DND-41 (cell line): ENCODE measurements around the gene TSEN15.
A peak's percentile ranks its signal among the peaks of the same experiment; 100 is the strongest.

Source experiments
- ATAC-seq: fragments of 200-7000 bp; cut with Tn5 transposase; 3 replicates; pipeline ENCODE4 v1.9.1; 2021; ENCODE audit warnings: low read depth; ENCODE audit not compliant: insufficient read depth
- DNase-seq: peaks from one replicate; pipeline ENCODE4 v3.0.0-alpha.2; 2020
- H2AFZ ChIP-seq: 2 replicates; pipeline ENCODE4 v1.6.0; 2012; ENCODE audit warnings: low read depth, low read length
- H3K27ac ChIP-seq: 2 replicates; pipeline ENCODE4 v1.5.1; 2012; ENCODE audit warnings: low read length, inconsistent platforms
- H3K27me3 ChIP-seq: fragments of 200-600 bp; sonication (generic); 2 replicates; pipeline ENCODE4 v1.6.0; 2012; ENCODE audit warnings: low read length, mild to moderate bottlenecking, inconsistent platforms; ENCODE audit not compliant: insufficient read depth, poor library complexity
- H3K36me3 ChIP-seq: 2 replicates; pipeline ENCODE4 v1.5.1; 2012; ENCODE audit warnings: low read length, inconsistent platforms; ENCODE audit not compliant: insufficient read depth
- H3K4me1 ChIP-seq: 2 replicates; pipeline ENCODE4 v1.5.1; 2012; ENCODE audit warnings: mild to moderate bottlenecking, low read length; ENCODE audit not compliant: insufficient read depth
- H3K4me2 ChIP-seq: 2 replicates; pipeline ENCODE4 v1.6.0; 2012; ENCODE audit warnings: mild to moderate bottlenecking, moderate library complexity, low read length, inconsistent platforms; ENCODE audit not compliant: insufficient read depth
- H3K4me3 ChIP-seq, 2 experiments: fragments of 200-600 bp in 1 of 2; shearing (Covaris generic) in 1 of 2; 2 replicates each; pipeline ENCODE4 v1.5.1; 2012 to 2016; ENCODE audit warnings: inconsistent platforms in 2 of 2, low read length in 2 of 2, mild to moderate bottlenecking in 2 of 2, low read depth in 1 of 2, moderate library complexity in 1 of 2
- H3K79me2 ChIP-seq: 2 replicates; pipeline ENCODE4 v1.6.0; 2012; ENCODE audit warnings: low read length, inconsistent platforms; ENCODE audit not compliant: insufficient read depth
- H3K9ac ChIP-seq: 2 replicates; pipeline ENCODE4 v1.6.0; 2012; ENCODE audit warnings: low read depth, mild to moderate bottlenecking, inconsistent platforms, low read length, moderate library complexity
- H3K9me3 ChIP-seq: 2 replicates; pipeline ENCODE4 v1.5.1; 2012; ENCODE audit warnings: low read length, moderate library complexity, mild to moderate bottlenecking, inconsistent platforms; ENCODE audit not compliant: insufficient read depth, severe bottlenecking
- H4K20me1 ChIP-seq: 2 replicates; pipeline ENCODE4 v1.6.0; 2012; ENCODE audit warnings: low read length; ENCODE audit not compliant: insufficient read depth
- EZH2 ChIP-seq: IDR thresholded peaks from 3 replicates; pipeline ENCODE4 v1.6.1; 2012; ENCODE audit warnings: borderline replicate concordance, low read depth, mild to moderate bottlenecking, moderate library complexity, low read length, inconsistent platforms; ENCODE audit not compliant: severe bottlenecking
- TF ChIP-seq, protein P1 (sequence below): IDR thresholded peaks from 2 replicates; pipeline ENCODE4 v1.5.1; 2012; ENCODE audit warnings: borderline replicate concordance, low read length, moderate library complexity, mild to moderate bottlenecking; ENCODE audit not compliant: poor library complexity, severe bottlenecking; ENCODE audit errors: extremely low read depth

TSEN15 gene

DNA sequence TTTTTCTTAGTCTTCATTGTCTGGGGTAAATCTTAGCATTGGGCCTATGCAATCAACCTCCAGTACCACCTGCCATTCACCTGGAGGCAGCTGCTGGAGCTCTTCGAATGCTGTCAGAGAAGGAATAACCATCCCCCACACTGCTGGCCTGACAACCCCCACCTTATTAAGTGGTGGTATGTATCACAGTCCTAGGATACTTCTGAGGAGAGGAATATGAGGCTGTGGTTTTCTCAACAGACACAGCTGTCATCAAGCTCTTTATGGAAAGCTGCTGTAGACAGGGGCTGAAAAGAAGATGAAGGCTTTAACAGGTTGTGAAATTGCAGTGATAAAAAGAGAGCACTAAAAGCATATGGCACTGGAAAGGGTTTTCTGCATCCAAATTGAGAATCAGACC lies 61.7 kb downstream of the TSEN15 start:
- peak; percentile 21 for DNase-seq
- no peaks in the 10 kb centered on the region for H3K9me3 ChIP-seq
- H3K27me3 ChIP-seq, result no peaks in the 10 kb centered on the region
- no peaks in the 10 kb centered on the region for H4K20me1 ChIP-seq
- H3K79me2 ChIP-seq, result no peaks in the 10 kb centered on the region
- no peak overlapping the region for H2AFZ ChIP-seq
- H3K9ac ChIP-seq, result no peak overlapping the region
- no peak overlapping the region for H3K4me2 ChIP-seq
- no peak for TF ChIP-seq EZH2
- TF ChIP-seq, protein P1, sequence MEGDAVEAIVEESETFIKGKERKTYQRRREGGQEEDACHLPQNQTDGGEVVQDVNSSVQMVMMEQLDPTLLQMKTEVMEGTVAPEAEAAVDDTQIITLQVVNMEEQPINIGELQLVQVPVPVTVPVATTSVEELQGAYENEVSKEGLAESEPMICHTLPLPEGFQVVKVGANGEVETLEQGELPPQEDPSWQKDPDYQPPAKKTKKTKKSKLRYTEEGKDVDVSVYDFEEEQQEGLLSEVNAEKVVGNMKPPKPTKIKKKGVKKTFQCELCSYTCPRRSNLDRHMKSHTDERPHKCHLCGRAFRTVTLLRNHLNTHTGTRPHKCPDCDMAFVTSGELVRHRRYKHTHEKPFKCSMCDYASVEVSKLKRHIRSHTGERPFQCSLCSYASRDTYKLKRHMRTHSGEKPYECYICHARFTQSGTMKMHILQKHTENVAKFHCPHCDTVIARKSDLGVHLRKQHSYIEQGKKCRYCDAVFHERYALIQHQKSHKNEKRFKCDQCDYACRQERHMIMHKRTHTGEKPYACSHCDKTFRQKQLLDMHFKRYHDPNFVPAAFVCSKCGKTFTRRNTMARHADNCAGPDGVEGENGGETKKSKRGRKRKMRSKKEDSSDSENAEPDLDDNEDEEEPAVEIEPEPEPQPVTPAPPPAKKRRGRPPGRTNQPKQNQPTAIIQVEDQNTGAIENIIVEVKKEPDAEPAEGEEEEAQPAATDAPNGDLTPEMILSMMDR, result no peak
- H3K4me1 ChIP-seq, result no peaks in the 10 kb centered on the region; the same call in 1 of the 2 replicates
- ATAC-seq, result peak; percentile 78
- H3K36me3 ChIP-seq, result no peaks in the 10 kb centered on the region
- no peak overlapping the region for H3K27ac ChIP-seq
- H3K4me3 ChIP-seq, result no peak overlapping the region

DNA sequence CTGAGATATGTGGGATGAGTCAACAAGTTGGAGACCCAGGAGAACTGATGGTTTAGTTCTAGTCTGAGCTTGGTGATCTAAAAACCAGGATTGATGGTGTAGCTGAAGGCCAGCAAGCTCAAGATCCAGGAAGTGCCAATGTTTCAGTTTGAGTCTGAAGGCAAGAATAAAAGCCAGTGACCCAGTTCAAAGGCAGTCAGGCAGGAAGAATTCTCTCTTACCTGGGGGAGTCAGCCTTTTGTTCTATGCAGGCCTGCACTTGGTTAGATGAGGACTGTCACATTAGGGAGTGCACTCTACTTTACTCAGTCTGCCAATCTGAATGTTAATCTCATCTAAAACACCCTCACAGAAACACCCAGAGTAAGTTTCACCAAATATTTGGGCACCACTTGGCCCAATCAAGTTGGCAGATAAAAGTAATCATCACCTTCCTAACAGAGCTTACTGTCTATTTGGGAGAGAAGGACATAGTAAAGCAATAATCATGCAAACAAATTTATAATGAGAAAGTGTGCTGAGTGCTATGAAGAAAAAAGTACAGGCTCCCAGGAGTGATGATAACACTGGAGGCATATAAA lies 63.4 kb downstream of the TSEN15 start:
- no peak for DNase-seq
- TF ChIP-seq EZH2, result no peak
- TF ChIP-seq, protein P1, result no peak
- no peaks in the 10 kb centered on the region for H3K79me2 ChIP-seq
- H2AFZ ChIP-seq, result no peak overlapping the region
- H3K4me3 ChIP-seq, result no peak overlapping the region
- H3K27me3 ChIP-seq, result no peaks in the 10 kb centered on the region
- no peaks in the 10 kb centered on the region for H4K20me1 ChIP-seq
- no peak for ATAC-seq
- no peak overlapping the region for H3K4me2 ChIP-seq
- H3K36me3 ChIP-seq, result no peaks in the 10 kb centered on the region
- H3K4me1 ChIP-seq, result no peaks in the 10 kb centered on the region; the same call in 1 of the 2 replicates
- H3K27ac ChIP-seq, result no peak overlapping the region
- H3K9ac ChIP-seq, result no peak overlapping the region
- no peaks in the 10 kb centered on the region for H3K9me3 ChIP-seq

DNA sequence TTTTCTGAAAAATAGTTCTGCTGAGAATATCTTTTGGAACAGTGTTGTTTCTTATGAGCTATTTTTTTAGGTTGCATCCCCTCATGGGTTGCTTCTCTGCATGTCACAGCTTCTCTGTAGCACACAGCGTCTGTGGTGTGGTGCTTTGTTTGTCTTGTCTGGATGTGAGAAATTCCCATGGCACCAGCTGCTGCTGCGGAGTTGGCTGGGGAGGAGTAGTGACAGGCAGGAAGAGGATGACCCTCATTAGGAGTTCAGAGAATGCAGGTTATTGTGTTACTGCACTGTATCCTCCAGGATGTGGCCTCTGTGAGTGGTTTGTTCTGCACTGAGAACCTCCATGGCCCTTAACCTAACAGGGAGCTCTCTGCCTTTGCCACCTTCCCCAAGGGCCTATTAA lies 64.8 kb downstream of the TSEN15 start:
- TF ChIP-seq EZH2, result no peak
- TF ChIP-seq, protein P1, result no peak
- no peaks in the 10 kb centered on the region for H3K27me3 ChIP-seq
- H3K4me1 ChIP-seq, result no peaks in the 10 kb centered on the region; the same call in 1 of the 2 replicates

More for the DNA sequence above, 64.8 kb downstream of the TSEN15 start:
- Histone ChIP-seq H3K4me3 (no peak overlapping the region), H3K9me3 (no peaks in the 10 kb centered on the region), H3K36me3 (no peaks in the 10 kb centered on the region), H3K79me2 (no peaks in the 10 kb centered on the region), H3K4me2 (no peak overlapping the region), H3K27ac (no peak overlapping the region), H4K20me1 (no peaks in the 10 kb centered on the region), H2AFZ (no peak overlapping the region), H3K9ac (no peak overlapping the region)
- ATAC-seq (no peak), DNase-seq (no peak)
